OCI-M2 (cell line): Measurements from ENCODE around the gene SMIM10.
"Not testable (repeated sequence)": the region's sequence is repeated elsewhere in the genome, so short reads cannot be mapped to it uniquely, and the experiment has no call there.

ENCODE experiments used
- DNase-seq: peaks from one replicate; lab custom pipeline; 2025; ENCODE audit not compliant: unreplicated experiment; lab: John Stamatoyannopoulos, UW

SMIM10 gene

DNA sequence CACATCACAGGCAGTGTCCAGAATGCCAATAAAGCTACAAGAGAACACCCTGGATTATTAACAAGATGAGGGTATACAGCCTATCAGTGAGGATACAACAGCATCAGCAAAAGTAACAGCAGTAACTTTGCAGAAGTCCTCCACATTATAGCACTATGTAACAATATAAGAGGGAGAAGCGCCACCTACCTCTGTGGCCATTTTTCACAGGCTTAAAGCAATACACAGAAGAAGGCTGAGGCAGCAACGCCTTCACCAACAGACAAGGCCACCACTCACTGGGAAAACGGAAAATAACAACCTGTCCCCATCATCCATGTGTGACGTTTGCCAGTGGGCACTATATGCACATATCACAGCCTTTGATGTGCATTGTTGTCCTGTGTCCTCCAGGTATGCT, 19.0 kb downstream of the SMIM10 start:
- DNase-seq, result no peak

DNA sequence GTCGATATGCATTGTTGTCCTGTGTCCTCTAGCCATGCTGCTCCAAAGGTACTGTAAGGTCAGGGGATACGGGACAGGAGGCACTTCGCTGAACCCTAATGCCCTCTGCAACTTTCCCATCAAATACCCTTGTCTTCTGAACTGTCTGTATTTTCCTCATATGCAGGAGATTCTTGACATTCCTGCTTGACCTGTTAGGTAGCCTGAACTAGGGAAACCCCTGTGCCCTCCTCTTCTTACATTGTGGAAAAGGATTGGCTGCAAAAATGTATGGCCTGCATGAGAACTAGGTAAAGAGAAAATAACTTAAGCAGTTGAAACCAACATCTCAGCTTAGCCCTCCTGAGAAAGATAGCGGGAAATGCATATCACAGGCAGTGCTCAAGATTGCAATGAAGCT, 20.1 kb downstream of the SMIM10 start:
- DNase-seq, result no peak

DNA sequence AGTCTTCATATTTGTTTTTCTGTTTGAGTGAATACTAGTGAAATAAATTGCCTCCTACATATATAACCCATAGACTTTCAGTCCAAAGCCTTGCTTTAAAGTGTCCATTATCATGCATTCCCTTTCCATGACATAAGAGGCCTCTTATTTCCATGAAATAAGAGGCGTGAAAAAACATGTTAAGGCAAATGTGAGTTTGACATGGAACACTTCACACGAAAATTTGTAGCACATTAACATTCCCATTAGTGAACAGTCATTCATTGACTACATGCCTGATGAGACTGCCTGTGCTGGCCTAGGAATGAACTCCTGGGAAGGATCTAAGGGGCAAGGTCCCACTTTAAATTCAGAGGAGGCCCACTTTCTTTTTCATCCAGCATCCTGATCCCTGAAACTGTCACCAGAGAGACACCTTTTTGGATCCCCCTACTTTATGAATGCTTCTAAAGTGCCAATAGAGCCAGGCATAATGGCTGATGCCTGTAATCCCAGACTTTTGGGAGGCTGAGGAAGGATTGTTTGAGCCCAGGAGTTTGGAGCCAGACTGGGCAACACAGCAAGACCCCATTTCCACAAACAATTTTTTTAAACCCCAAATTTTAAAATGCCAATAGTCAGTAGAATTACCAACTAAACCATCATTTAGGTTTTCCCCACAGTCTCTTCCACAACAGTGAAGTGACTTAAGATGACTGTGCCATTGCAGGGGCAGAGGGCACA, 24.9 kb downstream of the SMIM10 start:
- no peak for DNase-seq

DNA sequence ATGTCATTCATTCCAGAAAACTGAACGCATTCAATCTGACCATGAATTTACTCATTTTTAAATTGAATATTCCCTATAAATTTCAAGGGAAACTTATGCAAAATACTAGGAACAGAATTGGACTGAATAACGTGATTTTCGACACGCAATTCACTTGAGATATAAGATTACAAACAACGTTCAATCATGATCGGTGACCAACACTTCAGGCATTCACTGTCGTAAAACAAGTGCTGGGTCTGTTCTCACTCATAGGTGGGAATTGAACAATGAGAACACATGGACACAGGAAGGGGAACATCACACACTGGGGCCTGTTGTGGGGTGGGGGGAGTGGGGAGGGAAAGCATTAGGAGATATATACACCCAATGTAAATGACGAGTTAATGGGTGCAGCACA, 29.1 kb downstream of the SMIM10 start:
- not testable (repeated sequence) for DNase-seq

DNA sequence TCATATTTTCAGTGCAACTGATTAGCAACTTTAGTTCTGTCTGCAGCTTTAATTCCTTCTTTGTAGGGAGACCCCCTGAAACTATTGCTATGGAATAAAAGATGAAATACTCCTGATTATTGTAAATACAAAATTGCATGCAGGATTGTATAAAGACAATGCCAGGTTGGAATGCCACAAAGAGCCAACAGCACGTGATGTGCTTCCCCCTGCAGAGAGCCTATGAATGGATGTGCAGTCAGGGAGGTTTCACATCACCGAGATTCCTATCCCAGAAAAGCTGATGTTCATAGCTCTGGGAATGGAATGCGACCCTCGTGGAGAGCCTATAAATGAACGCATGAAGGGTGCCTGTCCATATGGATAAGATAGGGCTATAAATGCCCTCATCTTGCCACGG, 33.0 kb downstream of the SMIM10 start:
- not testable (repeated sequence) for DNase-seq

DNA sequence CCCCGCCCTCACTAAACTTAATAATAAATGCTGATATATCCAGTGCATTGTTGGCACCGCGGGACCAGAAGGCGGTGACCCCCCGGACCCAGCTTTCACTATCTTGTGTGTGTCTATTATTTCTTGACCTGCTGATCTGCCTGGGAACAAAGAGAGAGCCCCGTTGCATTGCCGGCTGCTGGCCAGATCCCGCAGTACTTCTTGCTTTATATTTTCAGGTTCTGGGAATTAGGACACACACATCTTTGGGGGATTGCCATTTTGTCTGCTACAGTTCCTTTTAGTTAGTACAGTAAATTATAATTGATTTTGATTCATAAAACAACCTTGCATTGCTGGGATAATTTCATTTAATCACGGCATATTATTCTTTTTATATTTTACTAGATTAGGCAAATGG, 33.7 kb downstream of the SMIM10 start:
- DNase-seq, result no peak

DNA sequence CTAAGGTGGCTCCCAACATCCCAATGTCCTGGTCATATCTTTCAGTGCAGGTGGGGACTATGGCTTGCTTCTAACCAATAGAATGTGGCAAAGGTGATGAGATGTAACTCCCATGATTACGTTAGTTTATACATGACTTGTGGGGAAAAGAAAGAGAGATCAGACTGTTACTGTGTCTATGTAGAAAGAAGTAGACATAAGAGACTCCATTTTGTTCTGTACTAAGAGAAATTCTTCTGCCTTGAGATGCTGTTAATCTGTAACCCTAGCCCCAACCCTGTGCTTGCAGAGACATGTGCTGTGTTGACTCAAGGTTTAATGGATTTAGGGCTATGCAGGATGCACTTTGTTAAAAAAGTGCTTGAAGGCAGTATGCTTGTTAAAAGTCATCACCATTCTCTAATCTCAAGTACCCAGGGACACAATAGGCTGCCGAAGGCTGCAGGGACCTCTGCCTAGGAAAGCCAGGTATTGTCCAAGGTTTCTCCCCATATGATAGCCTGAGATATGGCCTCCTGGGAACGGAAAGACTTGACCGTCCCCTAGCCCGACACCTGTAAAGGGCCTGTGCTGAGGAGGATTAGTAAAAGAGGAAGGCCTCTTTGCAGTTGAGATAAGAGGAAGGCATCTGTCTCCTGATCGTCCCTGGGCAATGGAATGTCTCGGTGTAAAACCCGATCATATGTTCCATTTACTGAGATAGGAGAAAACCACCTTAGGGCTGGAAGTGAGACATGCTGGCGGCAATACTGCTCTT, 39.6 kb downstream of the SMIM10 start:
- DNase-seq, result not testable (repeated sequence)

DNA sequence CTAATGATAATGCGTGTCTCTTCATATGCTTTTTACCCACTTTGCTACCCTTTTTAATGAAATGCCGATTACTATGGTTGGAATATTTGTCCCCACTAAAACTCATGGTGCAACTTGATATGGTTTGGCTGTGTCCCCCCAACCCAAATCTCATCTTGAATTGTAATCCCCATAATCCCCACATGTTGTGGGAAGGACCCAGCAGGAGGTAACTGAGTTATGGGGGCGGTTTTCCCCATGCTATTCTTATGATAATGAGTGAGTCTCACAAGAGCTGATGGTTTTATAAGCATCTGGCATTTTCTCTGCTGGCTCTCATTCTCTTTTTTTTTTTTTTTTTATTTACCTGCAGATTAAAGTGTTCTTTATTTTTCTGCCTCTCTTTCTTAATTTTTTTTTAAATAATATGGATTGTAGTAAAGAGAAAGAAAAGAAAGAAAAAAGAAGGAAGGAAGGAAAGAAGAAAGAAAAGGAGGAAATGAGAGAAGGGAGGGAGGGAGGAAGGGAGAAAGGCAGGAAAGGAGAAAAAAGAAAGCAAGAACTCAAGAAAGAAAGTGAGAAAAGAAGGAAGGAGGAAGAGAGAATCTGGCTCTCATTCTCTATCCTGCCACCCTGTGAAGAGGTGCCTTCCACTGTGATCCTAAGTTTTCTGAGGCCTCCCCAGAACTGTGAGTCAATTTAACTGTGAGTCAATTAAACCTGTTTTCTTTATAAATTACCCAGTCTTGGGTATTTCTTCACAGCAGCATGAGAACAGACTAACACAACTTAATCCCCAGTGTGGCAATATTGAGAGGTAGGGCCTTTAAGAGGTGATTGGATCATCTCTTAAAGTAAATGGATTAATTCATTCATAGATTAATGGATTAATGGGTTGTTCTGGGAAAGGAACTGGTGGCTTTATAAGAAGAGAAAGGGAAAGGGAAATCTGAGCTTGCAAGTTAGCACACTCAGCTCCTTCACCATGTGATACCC, 50.6 kb downstream of the SMIM10 start:
- DNase-seq, result not testable (repeated sequence)
